GM19452 (cell line): Measurements from ENCODE around the gene CETN3.

Experiments
- ATAC-seq: cut with Tn5 transposase; IDR thresholded peaks from one replicate; pipeline ENCODE4 v1.9.1; 2021; ENCODE audit not compliant: unreplicated experiment

The CETN3 gene

GRCh38 chr5:90409318-90410177 lies at the start of gene CETN3:
TSS of gene CETN3 (minus strand) at chr5:90409756. CDS start at chr5:90409661, 95 bp downstream.
- peak; percentile 93 for ATAC-seq

- ATAC-seq, result no peak
These were observed 37.4 kb upstream of the CETN3 start for GRCh38 chr5:90446961-90447360.

- ATAC-seq, result no peak
These were observed 31.1 kb upstream of the CETN3 start for GRCh38 chr5:90440644-90441043.

GRCh38 chr5:90438100-90438499 lies 28.5 kb upstream of the CETN3 start:
- ATAC-seq, result no peak

GRCh38 chr5:90437663-90438062 lies 28.1 kb upstream of the CETN3 start:
- no peak for ATAC-seq

- ATAC-seq, result peak; percentile 62
These were observed 24.7 kb upstream of the CETN3 start for GRCh38 chr5:90434116-90434714.

GRCh38 chr5:90424245-90424644 lies 14.7 kb upstream of the CETN3 start:
- ATAC-seq, result no peak

- no peak for ATAC-seq
These were observed 11.6 kb upstream of the CETN3 start for GRCh38 chr5:90421136-90421535.

- ATAC-seq, result no peak
These were observed 8.7 kb upstream of the CETN3 start for GRCh38 chr5:90418214-90418613.

- ATAC-seq, result no peak
These were observed 714 bp upstream of the CETN3 start for GRCh38 chr5:90410178-90410762.

GRCh38 chr5:90408571-90409317 lies 812 bp downstream of the CETN3 start:
- ATAC-seq, result peak; percentile 7

GRCh38 chr5:90406466-90406865 lies 3.1 kb downstream of the CETN3 start:
- no peak for ATAC-seq

GRCh38 chr5:90402521-90403255 lies 6.9 kb downstream of the CETN3 start:
- ATAC-seq, result no peak

- no peak for ATAC-seq
These were observed 10.3 kb downstream of the CETN3 start for GRCh38 chr5:90399251-90399650.

GRCh38 chr5:90398726-90399125 lies 10.8 kb downstream of the CETN3 start:
- ATAC-seq, result no peak

GRCh38 chr5:90395005-90395404 lies 14.6 kb downstream of the CETN3 start:
- ATAC-seq, result no peak

- ATAC-seq, result no peak
These were observed 18.6 kb downstream of the CETN3 start for GRCh38 chr5:90390928-90391327.

- no peak for ATAC-seq
These were observed 19.2 kb downstream of the CETN3 start for GRCh38 chr5:90390326-90390725.

GRCh38 chr5:90387508-90387907 lies 22.0 kb downstream of the CETN3 start:
- ATAC-seq, result no peak

GRCh38 chr5:90386099-90386710 lies 23.4 kb downstream of the CETN3 start:
- no peak for ATAC-seq
